SK-N-SH treated with all-trans-retinoic acid at 6 μM for 48 hours (cell line): Measurements from ENCODE around the gene EBF3.

Source experiments
- ARNTL ChIP-seq: fragments of 450-650 bp; formaldehyde crosslinking; IDR thresholded peaks from 2 replicates; pipeline ENCODE4 v1.5.0; 2020; ENCODE audit warnings: low read depth, mild to moderate bottlenecking, moderate library complexity, borderline replicate concordance
- ISL1 ChIP-seq: fragments of 250-450 bp; sonication (Bioruptor Pico); IDR thresholded peaks from 2 replicates; pipeline ENCODE4 v2.1.2; 2022; ENCODE audit warnings: mild to moderate bottlenecking, moderate library complexity
- TCF4 ChIP-seq: fragments of 250-450 bp; sonication (Bioruptor Pico); IDR thresholded peaks from 2 replicates; pipeline ENCODE4 v1.8.0; 2021; ENCODE audit warnings: mild to moderate bottlenecking, moderate library complexity, borderline replicate concordance
- ZFP30 ChIP-seq: fragments of 450-650 bp; formaldehyde crosslinking; IDR thresholded peaks from 2 replicates; pipeline ENCODE4 v1.5.0; 2022; ENCODE audit warnings: mild to moderate bottlenecking, moderate library complexity

DNA sequence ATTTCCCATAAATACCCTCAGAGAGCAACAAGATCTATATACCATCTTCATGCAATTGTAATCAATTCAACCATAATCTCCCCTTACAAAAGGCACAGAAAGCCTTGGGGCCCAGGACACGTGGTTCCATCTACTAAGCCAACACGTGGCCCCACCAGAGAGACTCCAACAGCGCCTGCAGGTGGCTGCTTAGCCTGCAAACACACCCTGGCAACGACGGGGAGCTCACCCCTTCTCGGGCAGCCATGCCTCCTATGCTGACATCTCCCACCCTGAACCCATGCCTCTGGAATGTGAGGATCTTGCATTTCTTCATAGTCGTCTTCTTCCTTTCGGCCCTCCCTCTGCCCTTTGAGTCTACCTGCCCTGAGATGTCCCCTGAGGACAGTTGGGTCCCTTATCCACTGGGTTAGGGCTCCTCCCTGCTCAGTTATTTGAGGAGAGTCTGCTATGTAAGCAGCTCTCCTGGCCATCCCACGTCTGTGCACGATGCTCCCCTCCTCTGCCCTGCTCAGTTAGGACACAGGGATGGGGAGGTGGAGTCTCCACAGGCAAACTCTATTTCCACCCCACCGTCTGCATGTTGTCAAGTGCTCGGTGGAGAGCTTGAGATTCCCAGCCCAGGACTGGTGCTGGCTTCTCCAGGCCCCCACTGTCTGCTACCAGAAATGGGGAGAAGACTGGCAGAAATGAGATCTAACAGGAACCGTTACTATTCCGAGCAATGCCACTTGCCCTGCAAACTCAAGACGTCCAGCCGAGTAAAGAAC lies 36.5 kb downstream of the EBF3 start:
- TF ChIP-seq ARNTL: no peak
- TF ChIP-seq ZFP30 (CRISPR knock-in tag): no peak
- no peak for TF ChIP-seq TCF4 (CRISPR knock-in tag)
- no peak for TF ChIP-seq ISL1 (CRISPR knock-in tag)
